Common myeloid progenitor, CD34-positive (primary cell): ENCODE data around the gene ARHGAP22.
A peak's percentile ranks its signal among the peaks of the same experiment; 100 is the strongest.

Experiments
- CTCF ChIA-PET: fragments of 350-600 bp; sonication (Branson Sonifier 250); formaldehyde crosslinking; loops from one replicate; lab custom pipeline; 2021; ENCODE audit warnings: antibody characterized with exemption; lab: Charles Lee
- POLR2A ChIA-PET: fragments of 350-600 bp; sonication (Branson Sonifier 250); formaldehyde crosslinking; loops from one replicate; lab custom pipeline; 2021; ENCODE audit warnings: antibody characterized with exemption; lab: Charles Lee
- DNase-seq, 3 donors: peaks; one replicate each; pipeline versions ENCODE4 v3.0.0 to v3.0.0-alpha.2; 2013
- H3K27ac ChIP-seq, 2 experiments: 1 replicate in 1 of 2; 2 replicates in 1 of 2; pipeline ENCODE4 v1.7.0; 2013; ENCODE audit warnings: inconsistent platforms in 2 of 2, low read length in 2 of 2, mild to moderate bottlenecking in 2 of 2, low read depth in 1 of 2, moderate library complexity in 1 of 2; ENCODE audit not compliant: severe bottlenecking in 2 of 2, insufficient read depth in 1 of 2, poor library complexity in 1 of 2
- H3K27me3 ChIP-seq, 5 experiments: replicated peaks in 2 of 5; 1 replicate in 3 of 5; 2 replicates in 2 of 5; pipeline versions ENCODE4 v1.6.1 to v1.7.0; 2013; ENCODE audit warnings: low read length in 4 of 5, mild to moderate bottlenecking in 2 of 5, moderate library complexity in 2 of 5, inconsistent platforms in 1 of 5; ENCODE audit not compliant: insufficient read depth in 5 of 5, control insufficient read depth in 4 of 5
- H3K36me3 ChIP-seq, 4 experiments: 1 replicate in 2 of 4; 2 replicates in 2 of 4; pipeline versions ENCODE4 v1.6.1 to v1.7.0; 2013; ENCODE audit warnings: low read length in 3 of 4, control low read depth in 1 of 4, mild to moderate bottlenecking in 1 of 4; ENCODE audit not compliant: control insufficient read depth in 4 of 4, insufficient read depth in 4 of 4
- H3K4me1 ChIP-seq, 4 experiments: 1 replicate in 3 of 4; 2 replicates in 1 of 4; pipeline versions ENCODE4 v1.6.1 to v1.7.1; 2013; ENCODE audit warnings: low read length in 3 of 4, mild to moderate bottlenecking in 3 of 4, control low read depth in 1 of 4, inconsistent platforms in 1 of 4, moderate library complexity in 1 of 4; ENCODE audit not compliant: control insufficient read depth in 4 of 4, insufficient read depth in 4 of 4; ENCODE audit errors: control extremely low read depth in 1 of 4
- H3K4me3 ChIP-seq, 7 experiments: 1 replicate in 4 of 7; 2 replicates in 3 of 7; pipeline versions ENCODE4 v1.5.1 to v1.7.0; 2013; ENCODE audit warnings: mild to moderate bottlenecking in 7 of 7, low read length in 6 of 7, moderate library complexity in 6 of 7, inconsistent platforms in 2 of 7, low read depth in 2 of 7, control low read depth in 1 of 7; ENCODE audit not compliant: insufficient read depth in 4 of 7, control insufficient read depth in 1 of 7; ENCODE audit errors: extremely low read depth in 1 of 7
- H3K9me3 ChIP-seq, 5 experiments: 1 replicate in 4 of 5; 2 replicates in 1 of 5; pipeline versions ENCODE4 v1.6.1 to v1.7.1; 2013; ENCODE audit warnings: low read length in 4 of 5, mild to moderate bottlenecking in 2 of 5, inconsistent platforms in 1 of 5, low read depth in 1 of 5, moderate library complexity in 1 of 5; ENCODE audit not compliant: control insufficient read depth in 4 of 5, insufficient read depth in 2 of 5; ENCODE audit errors: control extremely low read depth in 1 of 5
- WGBS: methylation state at CpG from one replicate; pipeline ENCODE4 v1.1.5; 2013; ENCODE audit not compliant: insufficient coverage; 5-methylcytosine and 5-hydroxymethylcytosine counted together

Gene ARHGAP22

DNA sequence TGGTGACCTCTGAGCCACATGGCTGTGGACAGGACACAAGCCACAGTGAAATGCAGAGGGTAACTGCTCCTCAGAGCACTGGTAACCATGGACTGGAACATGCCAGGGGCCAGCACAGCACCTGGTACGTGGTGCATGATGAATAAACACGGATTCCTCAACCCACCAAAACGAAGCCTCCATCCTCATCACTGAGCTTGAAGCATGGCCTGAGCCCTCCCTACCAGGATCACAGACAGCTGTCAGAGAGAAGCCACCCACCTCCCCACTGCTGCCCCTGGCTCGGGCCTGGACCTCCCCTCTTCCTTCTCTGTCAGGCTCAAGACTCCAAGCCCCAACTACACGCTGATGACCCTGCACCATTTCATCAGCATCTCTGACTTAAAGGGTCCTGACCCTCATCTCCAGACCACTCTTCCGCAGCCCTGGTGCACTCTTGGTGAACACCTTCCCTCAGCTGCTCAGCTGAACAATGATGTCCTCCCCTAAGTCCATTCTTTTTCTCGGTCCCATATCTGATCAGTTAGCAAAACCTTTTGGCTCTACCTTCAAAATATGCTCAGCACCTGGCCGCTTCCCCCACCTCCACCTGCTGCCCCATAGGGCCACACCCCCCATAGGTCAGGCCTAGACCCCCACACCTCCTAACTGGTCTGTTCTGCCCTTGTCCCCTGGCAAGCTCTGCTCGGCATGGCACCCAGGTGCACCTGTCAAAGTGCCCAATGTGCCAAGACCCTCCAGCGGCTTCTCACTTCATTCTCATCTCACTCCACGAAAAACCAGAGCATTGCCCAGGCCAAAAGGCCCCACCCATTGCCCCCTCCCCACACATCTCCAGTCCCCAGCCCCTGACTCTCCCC lies 157.3 kb downstream of the ARHGAP22 start:
- peaks cover 0 to 78% (median 39%) of the 10 kb centered on the region in 4 experiments for H3K4me1 ChIP-seq
- no peaks in the 10 kb centered on the region for H3K27me3 ChIP-seq
- CTCF ChIA-PET, result interaction anchor here (1.1 to 10.1 kb wide), 8 partner anchors 13 to 98 kb away, joined by 3 to 220 read pairs (median 6); no protein-coding TSS in a partner anchor
- POLR2A ChIA-PET, result no interaction called here
- no peak for DNase-seq
- WGBS, result 88% methylated on average over 6 of the region's 11 CpGs
- H3K9me3 ChIP-seq, result no peaks in the 10 kb centered on the region
- H3K36me3 ChIP-seq, result peaks cover 4 to 93% (median 77%) of the 10 kb centered on the region in 4 experiments
- H3K27ac ChIP-seq, result peak overlapping the region in 1 of 2 experiments; percentile 27
- no peak overlapping the region for H3K4me3 ChIP-seq

DNA sequence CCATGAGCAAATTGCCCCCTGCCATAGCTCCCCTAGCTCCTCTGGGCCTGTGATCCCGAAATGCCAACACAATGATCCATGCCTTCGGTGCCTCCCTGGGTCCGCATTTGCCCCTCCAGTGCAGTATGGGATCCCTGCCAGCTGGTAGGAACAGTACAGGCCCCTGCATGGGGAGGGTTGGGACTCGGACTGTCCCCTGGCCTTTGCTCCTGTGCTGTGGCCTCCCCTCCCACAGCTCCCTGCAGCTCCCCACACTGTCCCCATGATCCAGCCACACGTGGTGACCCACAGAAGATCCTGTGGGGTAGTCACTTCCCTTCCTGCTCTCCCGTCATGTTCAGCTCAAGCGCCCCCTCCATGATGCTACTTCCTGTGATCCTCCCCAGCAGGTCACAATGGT lies 158.1 kb downstream of the ARHGAP22 start:
- WGBS, result 54% methylated on average over 7 of the region's 7 CpGs
- Histone ChIP-seq H3K4me3 (no peak overlapping the region), H3K36me3 (peaks cover 3 to 93% (median 74%) of the 10 kb centered on the region in 4 experiments), H3K9me3 (no peaks in the 10 kb centered on the region), H3K27me3 (no peaks in the 10 kb centered on the region), H3K27ac (peak overlapping the region in 1 of 2 experiments; percentile 27), H3K4me1 (peaks cover 0 to 72% (median 35%) of the 10 kb centered on the region in 4 experiments)
- POLR2A ChIA-PET, result interaction anchor here (1.9 kb wide), 1 partner anchor 10 kb away, joined by 6 read pairs; no protein-coding TSS in a partner anchor
- DNase-seq, result no peak
- CTCF ChIA-PET, result interaction anchor here (1.0 to 10.1 kb wide), 14 partner anchors 13 to 99 kb away, joined by 3 to 220 read pairs (median 6); no protein-coding TSS in a partner anchor

DNA sequence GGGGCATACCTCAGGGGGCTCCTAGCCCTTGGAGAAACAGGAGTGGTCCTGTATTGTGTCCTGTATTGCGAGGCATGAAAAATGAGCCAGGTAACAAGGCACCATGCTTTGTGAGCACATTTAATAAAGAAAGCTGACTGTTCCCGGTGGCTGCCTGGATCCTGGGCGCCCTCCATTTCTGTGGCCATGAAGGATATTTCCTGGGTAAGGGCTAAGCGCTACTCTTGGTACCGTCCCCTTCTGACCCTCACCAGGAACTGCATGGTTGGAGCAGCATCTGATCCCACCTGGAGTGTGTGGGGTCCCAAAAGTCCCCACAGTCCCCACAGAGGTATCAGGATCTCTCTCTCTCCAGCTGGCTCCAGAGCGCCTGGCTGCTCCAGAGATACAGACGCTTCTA lies 158.9 kb downstream of the ARHGAP22 start:
- WGBS, result 90% methylated on average over 4 of the region's 7 CpGs
- no peaks in the 10 kb centered on the region for H3K27me3 ChIP-seq
- POLR2A ChIA-PET, result interaction anchor here (1.9 kb wide), 1 partner anchor 11 kb away, joined by 6 read pairs; no protein-coding TSS in a partner anchor

DNA sequence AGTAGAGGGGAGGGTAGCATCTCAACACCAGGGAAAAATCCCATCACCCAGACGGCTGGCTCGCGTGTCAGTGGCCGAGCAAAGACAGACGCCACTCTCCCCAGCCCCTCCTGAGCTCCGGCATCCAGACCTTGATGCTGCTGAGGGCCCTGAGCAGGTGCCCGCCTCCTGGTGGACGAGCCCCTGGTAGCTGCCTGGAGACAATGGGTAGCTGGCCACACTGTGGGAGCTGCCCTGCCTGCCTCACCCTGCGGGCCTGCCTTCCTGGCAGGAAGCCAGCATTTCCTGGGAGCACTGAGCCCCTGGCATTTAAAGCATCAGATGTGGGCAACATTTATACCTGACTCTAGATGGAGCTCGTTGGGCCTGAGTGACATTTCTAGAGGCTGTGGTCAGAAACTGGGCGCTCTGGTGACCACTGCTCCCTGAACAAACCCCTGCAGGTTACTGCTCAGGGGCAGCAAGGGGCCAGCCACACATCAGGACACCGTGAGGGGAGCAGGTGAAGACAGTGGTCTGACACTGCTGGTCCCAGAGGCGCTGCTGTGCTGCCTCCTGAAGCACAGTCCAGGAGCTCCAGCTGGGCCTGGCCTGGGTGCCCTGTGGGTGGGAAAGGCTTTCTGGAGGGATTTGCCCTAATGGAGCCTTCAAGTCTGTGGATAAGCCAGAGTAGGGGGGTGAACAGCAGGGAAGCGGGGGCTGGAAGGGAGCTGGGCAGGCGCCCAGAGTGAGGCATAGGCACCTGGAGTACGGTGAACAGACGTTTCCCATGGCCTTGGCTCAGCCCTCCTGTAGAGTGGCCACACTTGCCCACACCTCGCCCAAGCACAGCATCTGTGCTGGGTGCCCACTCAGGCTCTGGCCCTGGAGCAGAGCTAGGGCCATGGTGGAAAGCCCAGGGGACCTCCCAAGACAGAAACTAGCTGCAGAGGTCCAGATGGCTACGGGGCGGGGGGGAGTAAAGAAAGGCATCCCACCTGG lies 159.7 kb downstream of the ARHGAP22 start:
- no peak overlapping the region for H3K4me3 ChIP-seq
- H3K9me3 ChIP-seq, result no peaks in the 10 kb centered on the region
- no peak for DNase-seq
- H3K27me3 ChIP-seq, result no peaks in the 10 kb centered on the region
- ChIA-PET CTCF (interaction anchor here (0.8 to 10.1 kb wide), 35 partner anchors 8 to 211 kb away, joined by 3 to 220 read pairs (median 6); no protein-coding TSS in a partner anchor), POLR2A (interaction anchor here (0.9 to 1.9 kb wide), 4 partner anchors 8 to 63 kb away, joined by 3 to 6 read pairs (median 4); no protein-coding TSS in a partner anchor)
- 93% methylated on average over 19 of the region's 20 CpGs for WGBS
- peaks cover 0 to 64% (median 31%) of the 10 kb centered on the region in 4 experiments for H3K4me1 ChIP-seq
- peak overlapping the region in 1 of 2 experiments; percentile 44 for H3K27ac ChIP-seq
- peaks cover 2 to 80% (median 68%) of the 10 kb centered on the region in 4 experiments for H3K36me3 ChIP-seq

More for the DNA sequence above, 158.9 kb downstream of the ARHGAP22 start:
- H3K9me3 ChIP-seq, result no peaks in the 10 kb centered on the region
- peaks cover 3 to 88% (median 72%) of the 10 kb centered on the region in 4 experiments for H3K36me3 ChIP-seq
- H3K4me1 ChIP-seq, result peaks cover 0 to 65% (median 31%) of the 10 kb centered on the region in 4 experiments
- CTCF ChIA-PET, result interaction anchor here (1.0 to 10.1 kb wide), 22 partner anchors 8 to 210 kb away, joined by 3 to 220 read pairs (median 8); no protein-coding TSS in a partner anchor
- no peak overlapping the region for H3K27ac ChIP-seq
- DNase-seq, result no peak
- no peak overlapping the region for H3K4me3 ChIP-seq

DNA sequence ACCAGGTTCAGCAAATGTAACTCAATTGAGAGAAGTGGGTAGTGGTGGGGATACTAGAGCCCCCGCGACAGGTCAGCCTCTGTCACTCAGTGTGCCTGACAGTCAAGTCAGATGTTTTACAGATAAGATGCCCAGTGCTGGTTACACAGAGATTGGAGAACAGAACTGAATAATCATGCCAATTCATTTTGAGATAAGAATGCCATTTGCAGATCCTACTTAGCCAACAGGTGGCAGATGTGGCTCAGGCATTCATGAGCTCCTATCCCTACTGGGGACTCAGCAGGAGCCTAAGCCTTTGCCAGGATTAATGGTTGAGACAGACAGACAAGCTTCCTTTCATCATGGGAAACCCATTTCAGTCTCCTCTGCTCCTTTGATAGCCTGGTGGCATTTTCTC lies 160.6 kb downstream of the ARHGAP22 start:
- peaks cover 0 to 57% (median 31%) of the 10 kb centered on the region in 4 experiments for H3K4me1 ChIP-seq
- WGBS, result 28% methylated on average over 2 of the region's 2 CpGs
- H3K4me3 ChIP-seq, result no peak overlapping the region
- no peaks in the 10 kb centered on the region for H3K9me3 ChIP-seq
- POLR2A ChIA-PET, result interaction anchor here (0.9 to 1.5 kb wide), 3 partner anchors 9 to 64 kb away, joined by 3 to 4 read pairs (median 4); no protein-coding TSS in a partner anchor
- DNase-seq, result peak; percentile 72 to 81 (median 79)
- H3K27ac ChIP-seq, result no peak overlapping the region
- H3K27me3 ChIP-seq, result no peaks in the 10 kb centered on the region
- H3K36me3 ChIP-seq, result peaks cover 2 to 72% (median 61%) of the 10 kb centered on the region in 4 experiments
- CTCF ChIA-PET, result interaction anchor here (0.8 to 10.1 kb wide), 30 partner anchors 9 to 212 kb away, joined by 3 to 220 read pairs (median 8); no protein-coding TSS in a partner anchor

DNA sequence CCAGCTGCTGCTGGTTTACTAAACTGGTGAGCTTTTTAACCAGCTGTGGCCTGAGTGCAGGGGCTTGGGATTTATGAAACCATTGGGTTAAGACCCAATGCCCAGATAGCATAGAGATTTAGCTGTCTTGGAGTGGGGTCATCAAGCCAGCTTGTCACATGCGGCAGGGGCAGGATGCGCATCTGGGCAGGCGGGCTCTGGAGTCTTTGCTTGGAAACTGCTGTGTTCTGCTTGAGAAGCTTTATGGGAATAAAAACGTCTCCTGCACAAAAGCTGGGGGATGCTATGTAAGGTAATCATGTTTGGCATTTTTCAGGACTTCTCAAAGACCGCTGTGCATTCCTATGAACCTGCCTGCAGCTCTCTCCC lies 162.1 kb downstream of the ARHGAP22 start:
- no peaks in the 10 kb centered on the region for H3K27me3 ChIP-seq
- ChIA-PET POLR2A (no interaction called here), CTCF (interaction anchor here (0.8 to 10.1 kb wide), 19 partner anchors 9 to 213 kb away, joined by 3 to 220 read pairs (median 4); no protein-coding TSS in a partner anchor)
- H3K9me3 ChIP-seq, result no peaks in the 10 kb centered on the region
- peaks cover 4 to 60% (median 53%) of the 10 kb centered on the region in 4 experiments for H3K36me3 ChIP-seq
- 100% methylated on average over 1 of the region's 5 CpGs for WGBS
- DNase-seq, result no peak
- peaks cover 0 to 42% (median 26%) of the 10 kb centered on the region in 4 experiments for H3K4me1 ChIP-seq
- peak overlapping the region in 1 of 2 experiments; percentile 27 for H3K27ac ChIP-seq
- no peak overlapping the region for H3K4me3 ChIP-seq
